MM.1S (cell line): ENCODE results near the gene LZIC.

Experiments used
- CTCF ChIP-seq: fragments of 300-600 bp; sonication (generic); IDR thresholded peaks from 2 replicates; pipeline ENCODE4 v1.5.1; 2016; ENCODE audit warnings: antibody characterized with exemption, low read length, mixed read lengths
- EZH2phosphoT487 ChIP-seq: fragments of 300-600 bp; sonication (generic); IDR thresholded peaks from 2 replicates; pipeline ENCODE4 v1.6.1; 2018; ENCODE audit warnings: antibody characterized with exemption, low read length

DNA sequence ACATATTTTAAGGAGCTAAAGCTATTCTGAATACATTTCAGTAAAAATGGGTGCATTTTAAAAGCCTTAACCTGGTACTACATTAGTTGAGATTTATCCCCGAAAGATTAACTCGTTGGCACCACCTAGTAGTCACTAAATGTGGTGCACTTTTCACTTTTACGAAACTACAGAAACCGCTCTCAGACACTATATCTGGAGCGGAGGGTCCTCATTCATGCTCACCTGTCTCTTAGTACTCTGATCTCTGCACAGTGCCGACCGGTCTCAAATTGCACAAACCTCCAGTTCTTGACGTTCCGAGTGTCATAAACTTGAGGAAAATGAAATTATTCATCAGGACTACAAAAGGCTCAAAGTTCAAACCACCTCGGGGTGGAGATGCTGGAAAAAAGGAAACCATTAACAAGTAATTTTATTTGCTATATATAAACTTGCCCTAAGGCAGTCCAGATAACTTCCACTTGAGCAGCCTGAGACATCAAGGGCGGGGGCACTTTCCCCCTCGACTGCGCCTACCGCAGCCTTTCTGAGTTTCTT, 722 bp downstream of the LZIC start:
- TF ChIP-seq CTCF (peak; percentile 67), EZH2phosphoT487 (no peak)
